Activated CD8-positive, alpha-beta memory T cell treated with anti-CD3 and anti-CD28 coated beads, Interleukin-2, amount 50 U/mL, for 4 hours (primary cell): ENCODE results near the gene UAP1L1.
"Not testable (repeated sequence)": the region's sequence is repeated elsewhere in the genome, so short reads cannot be mapped to it uniquely, and the experiment has no call there.

ENCODE experiments used
- DNase-seq: peaks from one replicate; pipeline ENCODE4 v3.0.0-alpha.2; 2020

Gene UAP1L1

GRCh38 chr9:137116728-137117127 lies 39.4 kb downstream of the UAP1L1 start:
- no peak for DNase-seq

- DNase-seq, result no peak
These were observed 40.0 kb downstream of the UAP1L1 start for GRCh38 chr9:137117269-137117731.

GRCh38 chr9:137118092-137118603 lies 40.8 kb downstream of the UAP1L1 start:
- not testable (repeated sequence) for DNase-seq

- DNase-seq, result not testable (repeated sequence)
These were observed 44.8 kb downstream of the UAP1L1 start for GRCh38 chr9:137121927-137122795.

- not testable (repeated sequence) for DNase-seq
These were observed 45.6 kb downstream of the UAP1L1 start for GRCh38 chr9:137122796-137123467.

- DNase-seq, result no peak
These were observed 46.1 kb downstream of the UAP1L1 start for GRCh38 chr9:137123468-137123837.

- DNase-seq, result not testable (repeated sequence)
These were observed 46.7 kb downstream of the UAP1L1 start for GRCh38 chr9:137123952-137124462.

GRCh38 chr9:137126786-137127185 lies 49.5 kb downstream of the UAP1L1 start:
- no peak for DNase-seq

GRCh38 chr9:137127301-137128157 lies 50.2 kb downstream of the UAP1L1 start:
- DNase-seq, result no peak

- no peak for DNase-seq
These were observed 51.0 kb downstream of the UAP1L1 start for GRCh38 chr9:137128158-137128861.

- no peak for DNase-seq
These were observed 51.6 kb downstream of the UAP1L1 start for GRCh38 chr9:137128862-137129455.

- peak; percentile 89 for DNase-seq
These were observed 52.3 kb downstream of the UAP1L1 start for GRCh38 chr9:137129456-137130175.

GRCh38 chr9:137130176-137130755 lies 52.9 kb downstream of the UAP1L1 start:
- peak; percentile 16 for DNase-seq
